ENCODE results near the gene WNK1. TPM values are rescaled to one million over a fixed set of nuclear protein-coding genes. Genes with fewer than 3 reads are reported as not detected.
"Not testable (repeated sequence)": the region's sequence is repeated elsewhere in the genome, so short reads cannot be mapped to it uniquely, and the experiment has no call there.

Gene WNK1
- total and polyA plus RNA-seq, 2 donors: 26.3 to 40.2 TPM

DNA sequence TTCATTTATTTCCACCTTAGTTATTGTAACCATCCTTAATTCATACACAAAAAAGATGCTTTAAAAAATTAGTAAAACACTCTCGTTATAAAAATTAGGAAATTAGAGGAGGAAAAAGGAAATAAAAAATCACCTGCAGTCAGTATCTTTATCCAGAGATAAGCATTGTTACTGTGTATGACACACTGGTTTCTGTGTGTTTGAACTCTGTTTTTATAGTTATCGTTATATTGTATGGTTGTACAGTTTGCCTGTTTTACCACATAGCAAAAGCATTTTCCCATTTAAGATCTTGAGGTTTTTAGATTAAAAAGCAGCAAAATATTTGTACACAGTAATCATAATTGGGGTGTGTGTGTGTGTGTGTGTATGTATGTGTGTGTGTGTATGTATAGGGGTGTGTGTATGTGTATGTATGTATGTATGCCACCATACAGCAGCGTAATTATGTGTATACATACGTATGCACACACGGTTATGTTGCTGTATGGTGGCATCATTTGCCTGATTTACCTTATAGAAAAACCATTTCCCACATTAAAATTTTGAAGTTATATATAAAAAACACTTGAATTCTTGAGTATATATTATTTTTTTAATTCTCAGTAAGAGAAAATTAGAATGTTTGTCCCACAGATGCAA, 19.8 kb downstream of the WNK1 start:
- Histone ChIP-seq H3K4me1 (ENCODE audit: control insufficient read depth in 2 of 2, insufficient read depth in 2 of 2, low read length in 2 of 2) (peaks cover 0 to 2% of the 10 kb centered on the region in 2 donors), H3K4me3 (ENCODE audit: low read length in 2 of 2) (no peak overlapping the region), H3K27me3 (ENCODE audit: control insufficient read depth in 2 of 2, insufficient read depth in 1 of 2, low read length in 1 of 2) (no peaks in the 10 kb centered on the region), H3K27ac (ENCODE audit: low read depth in 1 of 2, low read length in 1 of 2) (no peak overlapping the region), H3K9me3 (ENCODE audit: control insufficient read depth in 2 of 2, insufficient read depth in 1 of 2, low read length in 1 of 2) (no peaks in the 10 kb centered on the region), H3K36me3 (ENCODE audit: control insufficient read depth in 2 of 2, insufficient read depth in 2 of 2, low read length in 1 of 2) (peaks cover 0 to 6% of the 10 kb centered on the region in 2 donors)
- no peak for DNase-seq (ENCODE audit: low read depth in 6 of 9, low spot score in 9 of 9)
- 94% methylated on average over 5 of the region's 5 CpGs for WGBS

DNA sequence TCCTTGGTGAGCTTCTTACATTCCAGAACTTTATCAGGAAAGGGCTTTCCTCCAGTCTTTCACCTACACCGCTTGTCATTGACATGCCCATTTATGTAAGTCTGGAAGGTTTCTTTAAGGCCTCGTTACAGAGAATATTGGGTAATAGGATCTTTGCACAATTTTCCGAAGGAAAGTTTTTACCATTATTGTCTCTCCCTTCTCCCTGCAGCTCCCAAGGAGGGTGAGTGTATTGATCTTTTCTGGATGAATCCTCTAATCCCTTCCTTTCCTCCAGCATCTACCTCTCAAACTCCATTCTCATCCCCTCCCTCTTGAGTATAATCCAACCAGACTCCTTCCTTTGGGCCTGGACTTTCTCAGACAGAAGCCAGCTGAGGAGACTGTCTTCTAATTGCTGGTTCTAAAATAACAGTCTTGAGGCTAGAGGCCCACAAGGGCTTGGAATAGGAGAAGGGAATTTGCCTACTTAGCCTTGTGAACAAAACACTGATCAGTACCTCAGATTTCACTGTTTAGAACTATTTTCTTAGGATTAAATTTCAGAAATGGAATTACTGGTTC, 21.8 kb downstream of the WNK1 start:
- no peaks in the 10 kb centered on the region for H3K27me3 ChIP-seq (ENCODE audit: control insufficient read depth in 2 of 2, insufficient read depth in 1 of 2, low read length in 1 of 2)
- 96% methylated on average over 3 of the region's 3 CpGs for WGBS
- no peaks in the 10 kb centered on the region for H3K9me3 ChIP-seq (ENCODE audit: control insufficient read depth in 2 of 2, insufficient read depth in 1 of 2, low read length in 1 of 2)
- H3K27ac ChIP-seq (ENCODE audit: low read depth in 1 of 2, low read length in 1 of 2): no peak overlapping the region
- H3K4me3 ChIP-seq (ENCODE audit: low read length in 2 of 2): no peak overlapping the region
- H3K36me3 ChIP-seq (ENCODE audit: control insufficient read depth in 2 of 2, insufficient read depth in 2 of 2, low read length in 1 of 2): peaks cover 0 to 6% of the 10 kb centered on the region in 2 donors
- no peak for DNase-seq (ENCODE audit: low read depth in 6 of 9, low spot score in 9 of 9)
- peaks cover 0 to 2% of the 10 kb centered on the region in 2 donors for H3K4me1 ChIP-seq (ENCODE audit: control insufficient read depth in 2 of 2, insufficient read depth in 2 of 2, low read length in 2 of 2)

- not testable (repeated sequence) for H3K9me3 ChIP-seq (ENCODE audit: control insufficient read depth in 2 of 2, insufficient read depth in 1 of 2, low read length in 1 of 2); H3K4me1 ChIP-seq (ENCODE audit: control insufficient read depth in 2 of 2, insufficient read depth in 2 of 2, low read length in 2 of 2); H3K36me3 ChIP-seq (ENCODE audit: control insufficient read depth in 2 of 2, insufficient read depth in 2 of 2, low read length in 1 of 2); H3K27me3 ChIP-seq (ENCODE audit: control insufficient read depth in 2 of 2, insufficient read depth in 1 of 2, low read length in 1 of 2); DNase-seq (ENCODE audit: low read depth in 6 of 9, low spot score in 9 of 9); H3K27ac ChIP-seq (ENCODE audit: low read depth in 1 of 2, low read length in 1 of 2); H3K4me3 ChIP-seq (ENCODE audit: low read length in 2 of 2)
- WGBS: 97% methylated on average over 15 of the region's 15 CpGs
These were observed 23.8 kb downstream of the WNK1 start for GRCh38 chr12:775973-776771.

GRCh38 chr12:776772-777373, 24.5 kb downstream of the WNK1 start:
- not testable (repeated sequence) for H3K36me3 ChIP-seq (ENCODE audit: control insufficient read depth in 2 of 2, insufficient read depth in 2 of 2, low read length in 1 of 2); H3K4me3 ChIP-seq (ENCODE audit: low read length in 2 of 2); H3K9me3 ChIP-seq (ENCODE audit: control insufficient read depth in 2 of 2, insufficient read depth in 1 of 2, low read length in 1 of 2); H3K4me1 ChIP-seq (ENCODE audit: control insufficient read depth in 2 of 2, insufficient read depth in 2 of 2, low read length in 2 of 2); H3K27ac ChIP-seq (ENCODE audit: low read depth in 1 of 2, low read length in 1 of 2); H3K27me3 ChIP-seq (ENCODE audit: control insufficient read depth in 2 of 2, insufficient read depth in 1 of 2, low read length in 1 of 2); DNase-seq (ENCODE audit: low read depth in 6 of 9, low spot score in 9 of 9)
- 99% methylated on average over 5 of the region's 5 CpGs for WGBS

DNA sequence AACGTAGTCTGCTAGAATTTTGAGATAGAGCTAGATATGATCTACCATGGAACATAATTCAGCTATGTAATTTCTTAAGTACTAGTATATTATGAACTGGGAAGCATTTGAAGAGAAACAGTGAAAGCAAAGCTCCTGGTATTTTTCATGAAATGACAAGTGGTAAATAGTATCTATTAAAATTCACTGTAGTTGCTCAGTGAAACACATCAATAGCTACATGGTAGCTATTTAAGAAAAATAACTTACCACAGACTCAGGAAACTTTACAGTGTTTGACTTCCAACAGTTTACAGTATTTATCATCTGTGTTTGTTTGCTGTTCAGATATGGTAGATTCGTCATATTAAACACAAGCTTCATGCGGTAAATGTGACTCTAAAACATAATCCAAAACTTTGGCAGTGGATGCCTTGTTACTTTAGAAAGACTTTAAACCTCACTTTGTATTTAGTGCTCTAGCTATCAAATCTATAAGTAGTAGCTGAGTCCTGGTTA, 25.2 kb downstream of the WNK1 start:
- H3K9me3 ChIP-seq (ENCODE audit: control insufficient read depth in 2 of 2, insufficient read depth in 1 of 2, low read length in 1 of 2): no peaks in the 10 kb centered on the region
- no peaks in the 10 kb centered on the region for H3K4me1 ChIP-seq (ENCODE audit: control insufficient read depth in 2 of 2, insufficient read depth in 2 of 2, low read length in 2 of 2)
- 94% methylated on average over 3 of the region's 3 CpGs for WGBS
- no peak for DNase-seq (ENCODE audit: low read depth in 6 of 9, low spot score in 9 of 9)
- no peak overlapping the region for H3K4me3 ChIP-seq (ENCODE audit: low read length in 2 of 2)
- peaks cover 0 to 6% of the 10 kb centered on the region in 2 donors for H3K36me3 ChIP-seq (ENCODE audit: control insufficient read depth in 2 of 2, insufficient read depth in 2 of 2, low read length in 1 of 2)
- no peak overlapping the region for H3K27ac ChIP-seq (ENCODE audit: low read depth in 1 of 2, low read length in 1 of 2)
- no peaks in the 10 kb centered on the region for H3K27me3 ChIP-seq (ENCODE audit: control insufficient read depth in 2 of 2, insufficient read depth in 1 of 2, low read length in 1 of 2)

- H3K27ac ChIP-seq (ENCODE audit: low read depth in 1 of 2, low read length in 1 of 2): no peak overlapping the region
- H3K36me3 ChIP-seq (ENCODE audit: control insufficient read depth in 2 of 2, insufficient read depth in 2 of 2, low read length in 1 of 2): peaks cover 0 to 6% of the 10 kb centered on the region in 2 donors
- no peak for DNase-seq (ENCODE audit: low read depth in 6 of 9, low spot score in 9 of 9)
- no peaks in the 10 kb centered on the region for H3K27me3 ChIP-seq (ENCODE audit: control insufficient read depth in 2 of 2, insufficient read depth in 1 of 2, low read length in 1 of 2)
- no peak overlapping the region for H3K4me3 ChIP-seq (ENCODE audit: low read length in 2 of 2)
- H3K4me1 ChIP-seq (ENCODE audit: control insufficient read depth in 2 of 2, insufficient read depth in 2 of 2, low read length in 2 of 2): no peaks in the 10 kb centered on the region
- no peaks in the 10 kb centered on the region for H3K9me3 ChIP-seq (ENCODE audit: control insufficient read depth in 2 of 2, insufficient read depth in 1 of 2, low read length in 1 of 2)
- 95% methylated on average over 6 of the region's 6 CpGs for WGBS
These were observed 26.2 kb downstream of the WNK1 start for GRCh38 chr12:778615-779014.

GRCh38 chr12:779745-780734, 27.7 kb downstream of the WNK1 start:
- H3K4me1 ChIP-seq (ENCODE audit: control insufficient read depth in 2 of 2, insufficient read depth in 2 of 2, low read length in 2 of 2): no peaks in the 10 kb centered on the region
- no peaks in the 10 kb centered on the region for H3K9me3 ChIP-seq (ENCODE audit: control insufficient read depth in 2 of 2, insufficient read depth in 1 of 2, low read length in 1 of 2)
- no peak overlapping the region for H3K4me3 ChIP-seq (ENCODE audit: low read length in 2 of 2)
- no peak for DNase-seq (ENCODE audit: low read depth in 6 of 9, low spot score in 9 of 9)
- no peak overlapping the region for H3K27ac ChIP-seq (ENCODE audit: low read depth in 1 of 2, low read length in 1 of 2)
- 74% methylated on average over 4 of the region's 4 CpGs for WGBS
- H3K36me3 ChIP-seq (ENCODE audit: control insufficient read depth in 2 of 2, insufficient read depth in 2 of 2, low read length in 1 of 2): peaks cover 0 to 6% of the 10 kb centered on the region in 2 donors
- H3K27me3 ChIP-seq (ENCODE audit: control insufficient read depth in 2 of 2, insufficient read depth in 1 of 2, low read length in 1 of 2): no peaks in the 10 kb centered on the region

DNA sequence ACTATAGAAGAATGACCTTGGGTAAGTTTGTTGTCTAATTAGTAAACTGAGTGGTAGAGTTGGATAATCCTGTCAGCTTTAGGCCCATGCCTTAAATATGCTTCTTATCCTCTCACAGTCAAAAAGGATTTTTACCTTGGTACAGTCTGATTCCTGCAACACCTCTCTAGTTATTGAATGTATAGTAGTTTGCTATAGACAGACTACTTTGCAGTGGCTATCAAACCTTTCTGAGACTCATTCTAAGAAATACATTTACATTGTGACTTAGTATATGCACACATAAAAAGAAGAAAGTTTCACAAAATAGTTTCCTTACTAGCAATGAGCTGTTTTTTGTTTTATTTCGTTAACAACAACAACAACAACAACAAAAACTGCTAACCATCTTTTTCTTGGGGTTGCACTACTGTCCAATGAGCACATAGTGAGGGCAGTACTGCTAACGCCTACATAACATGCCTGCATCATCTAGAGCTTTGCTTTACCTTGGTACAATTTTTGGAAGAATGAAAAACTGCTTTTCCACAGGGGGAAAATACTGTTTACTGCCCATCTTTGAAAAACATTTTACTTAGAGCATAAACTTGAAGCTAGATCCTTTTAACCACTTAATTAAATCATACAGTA, 28.5 kb downstream of the WNK1 start:
- Histone ChIP-seq H3K36me3 (ENCODE audit: control insufficient read depth in 2 of 2, insufficient read depth in 2 of 2, low read length in 1 of 2) (peaks cover 0 to under 1% of the 10 kb centered on the region in 2 donors), H3K4me3 (ENCODE audit: low read length in 2 of 2) (no peak overlapping the region), H3K9me3 (ENCODE audit: control insufficient read depth in 2 of 2, insufficient read depth in 1 of 2, low read length in 1 of 2) (no peaks in the 10 kb centered on the region), H3K4me1 (ENCODE audit: control insufficient read depth in 2 of 2, insufficient read depth in 2 of 2, low read length in 2 of 2) (no peaks in the 10 kb centered on the region), H3K27me3 (ENCODE audit: control insufficient read depth in 2 of 2, insufficient read depth in 1 of 2, low read length in 1 of 2) (no peaks in the 10 kb centered on the region), H3K27ac (ENCODE audit: low read depth in 1 of 2, low read length in 1 of 2) (no peak overlapping the region)
- 93% methylated on average over 2 of the region's 2 CpGs for WGBS
- no peak for DNase-seq (ENCODE audit: low read depth in 6 of 9, low spot score in 9 of 9)

Measured in thymus (tissue), 11 donors.